NCI-H524 treated with DMSO at 0.1 percent for 48 hours (cell line): Measurements from ENCODE around the gene FBXO11.
A peak's percentile ranks its signal among the peaks of the same experiment; 100 is the strongest.
"Not testable (repeated sequence)": the region's sequence is repeated elsewhere in the genome, so short reads cannot be mapped to it uniquely, and the experiment has no call there.

Source experiments
- DNase-seq: peaks from one replicate; lab custom pipeline; 2025; lab: John Stamatoyannopoulos, UW

Gene FBXO11

GRCh38 chr2:47906157-47907038, at the start of gene FBXO11:
FBXO11 (minus strand) TSS chr2:47906498; CDS start chr2:47905720, 778 bp downstream.
- peak; percentile 95 for DNase-seq

- DNase-seq = no peak
Observed at GRCh38 chr2:47950340-47951301, 44.3 kb upstream of the FBXO11 start.

- DNase-seq = peak; percentile 73
Observed at GRCh38 chr2:47946593-47946992, 40.3 kb upstream of the FBXO11 start.

- peak; percentile 61 for DNase-seq
Observed at GRCh38 chr2:47945046-47945781, 38.9 kb upstream of the FBXO11 start.

- DNase-seq = no peak
Observed at GRCh38 chr2:47941936-47942335, 35.6 kb upstream of the FBXO11 start.

- DNase-seq = no peak
Observed at GRCh38 chr2:47937677-47938076, 31.4 kb upstream of the FBXO11 start.

GRCh38 chr2:47935071-47935470, 28.8 kb upstream of the FBXO11 start:
- no peak for DNase-seq

- DNase-seq = no peak
Observed at GRCh38 chr2:47918043-47918442, 11.7 kb upstream of the FBXO11 start.

GRCh38 chr2:47917276-47917961, 11.1 kb upstream of the FBXO11 start:
- DNase-seq = no peak

GRCh38 chr2:47916412-47916811, 10.1 kb upstream of the FBXO11 start:
- no peak for DNase-seq

GRCh38 chr2:47910662-47911061, 4.4 kb upstream of the FBXO11 start:
- not testable (repeated sequence) for DNase-seq

GRCh38 chr2:47908682-47909081, 2.4 kb upstream of the FBXO11 start:
- DNase-seq = no peak

- DNase-seq = no peak
Observed at GRCh38 chr2:47907039-47907781, 912 bp upstream of the FBXO11 start.

- no peak for DNase-seq
Observed at GRCh38 chr2:47905386-47906156, 727 bp downstream of the FBXO11 start.

GRCh38 chr2:47903781-47904490, 2.4 kb downstream of the FBXO11 start:
- DNase-seq = no peak

GRCh38 chr2:47901892-47902291, 4.4 kb downstream of the FBXO11 start:
- DNase-seq = not testable (repeated sequence)

- DNase-seq = no peak
Observed at GRCh38 chr2:47900857-47901256, 5.4 kb downstream of the FBXO11 start.

GRCh38 chr2:47899915-47900816, 6.1 kb downstream of the FBXO11 start:
- DNase-seq = no peak
